ENCODE results near the gene COL4A1. TPM values are rescaled to one million over a fixed set of nuclear protein-coding genes. Genes with fewer than 3 reads are reported as not detected.

Gene COL4A1
- total RNA-seq, 2 experiments from 2014 or later: not detected

DNA sequence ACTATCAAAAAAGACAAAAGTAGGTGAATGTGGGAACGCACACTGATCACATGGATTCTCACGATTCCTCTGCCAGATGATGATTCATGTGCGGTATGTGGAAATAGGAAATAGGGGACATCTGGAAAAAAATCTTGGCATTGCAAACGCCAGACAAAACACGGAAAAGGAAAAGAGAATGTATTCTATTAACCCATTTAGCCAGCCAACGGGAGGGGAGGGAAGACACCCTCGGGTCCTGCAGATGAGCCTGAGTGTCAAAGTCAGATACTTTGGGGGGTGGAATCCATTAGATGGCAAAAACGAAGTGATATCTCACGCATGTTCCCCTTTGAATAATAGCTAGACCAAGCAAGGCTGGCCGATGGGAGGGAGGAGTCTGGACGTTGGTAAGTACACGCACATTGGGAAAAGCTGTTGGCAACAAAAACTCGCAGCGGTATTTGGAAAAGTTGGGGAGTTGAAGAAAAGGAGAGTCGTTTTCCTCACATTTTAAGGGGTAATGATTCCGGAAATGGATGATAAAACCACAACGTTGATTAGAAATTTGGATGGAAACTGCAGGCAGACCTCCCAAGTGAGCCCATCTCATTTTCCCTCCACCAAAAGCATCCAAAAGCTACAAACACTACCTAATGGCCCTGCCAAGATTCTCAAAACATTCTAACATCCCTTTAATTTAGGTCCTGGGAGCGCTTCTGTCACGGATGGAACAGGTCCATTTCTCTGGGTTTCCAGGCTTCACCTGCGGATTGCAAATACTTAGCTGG lies 73.6 kb downstream of the COL4A1 start:
- no peaks in the 10 kb centered on the region for H3K9me3 Mint-ChIP-seq
- H3K36me3 Mint-ChIP-seq: no peaks in the 10 kb centered on the region
- ChIA-PET POLR2A (no interaction called here), CTCF (interaction anchor here (3.1 kb wide), 1 partner anchor 11 kb away, joined by 9 read pairs; no protein-coding TSS in a partner anchor)
- H3K27me3 Mint-ChIP-seq: peaks cover 29% of the 10 kb centered on the region
- DNase-seq: no peak
- H3K4me1 Mint-ChIP-seq (ENCODE audit: low read depth): no peaks in the 10 kb centered on the region
- intact Hi-C loops (cut with micrococcal nuclease): no loop called here
- H3K27ac Mint-ChIP-seq: no peak overlapping the region
- no peak overlapping the region for H3K4me3 Mint-ChIP-seq

DNA sequence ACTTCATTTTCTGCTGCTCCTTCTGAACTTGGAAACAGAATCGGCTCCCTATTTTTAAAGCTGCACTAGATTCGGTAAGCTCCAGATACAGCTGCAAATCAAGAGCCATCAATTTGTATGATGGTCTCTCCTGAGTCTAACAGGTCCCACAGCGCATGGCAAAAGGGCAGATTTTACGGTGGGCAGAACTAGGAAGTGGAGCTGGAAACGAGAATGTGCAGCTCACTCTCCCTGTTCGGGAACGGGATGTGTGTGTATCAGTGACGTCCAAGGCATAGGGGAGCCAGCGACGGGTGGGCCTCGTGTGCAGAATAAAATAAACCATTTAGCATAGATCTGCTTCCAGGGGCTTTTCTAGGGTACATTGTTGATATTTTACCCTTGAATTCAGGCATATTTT lies 74.2 kb downstream of the COL4A1 start:
- Mint-ChIP-seq H3K27me3 (peaks cover 29% of the 10 kb centered on the region), H3K27ac (no peak overlapping the region), H3K9me3 (no peaks in the 10 kb centered on the region), H3K4me3 (no peak overlapping the region), H3K4me1 (ENCODE audit: low read depth) (no peaks in the 10 kb centered on the region), H3K36me3 (no peaks in the 10 kb centered on the region)
- intact Hi-C loops (cut with micrococcal nuclease): no loop called here
- DNase-seq: no peak
- POLR2A ChIA-PET: no interaction called here
- CTCF ChIA-PET: interaction anchor here (3.1 kb wide), 1 partner anchor 10 kb away, joined by 9 read pairs; no protein-coding TSS in a partner anchor

DNA sequence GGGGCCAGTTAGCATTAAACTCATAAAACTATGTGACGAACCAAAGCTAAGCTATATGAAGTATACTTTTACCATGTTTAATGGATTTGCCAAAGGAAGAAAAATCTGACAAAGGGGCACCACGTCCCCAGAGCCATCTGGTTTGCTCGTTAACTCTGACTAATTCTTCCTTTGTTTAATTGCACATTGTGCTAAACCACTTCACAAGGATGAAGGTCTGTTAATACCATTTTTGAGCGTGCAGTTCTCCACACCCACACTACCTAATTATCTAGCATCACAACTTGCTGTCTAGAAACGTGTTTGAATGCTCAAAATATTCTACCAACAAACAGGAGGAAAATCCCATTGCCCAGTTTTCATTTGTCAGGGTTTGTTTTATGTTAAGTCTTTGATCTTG lies 74.8 kb downstream of the COL4A1 start:
- Mint-ChIP-seq H3K4me1 (ENCODE audit: low read depth) (no peaks in the 10 kb centered on the region), H3K4me3 (no peak overlapping the region), H3K27ac (no peak overlapping the region), H3K36me3 (no peaks in the 10 kb centered on the region), H3K9me3 (no peaks in the 10 kb centered on the region), H3K27me3 (peaks cover 27% of the 10 kb centered on the region)
- intact Hi-C loops (cut with micrococcal nuclease): no loop called here
- ChIA-PET CTCF (interaction anchor here (3.1 kb wide), 1 partner anchor 10 kb away, joined by 9 read pairs; no protein-coding TSS in a partner anchor), POLR2A (no interaction called here)
- DNase-seq: no peak

DNA sequence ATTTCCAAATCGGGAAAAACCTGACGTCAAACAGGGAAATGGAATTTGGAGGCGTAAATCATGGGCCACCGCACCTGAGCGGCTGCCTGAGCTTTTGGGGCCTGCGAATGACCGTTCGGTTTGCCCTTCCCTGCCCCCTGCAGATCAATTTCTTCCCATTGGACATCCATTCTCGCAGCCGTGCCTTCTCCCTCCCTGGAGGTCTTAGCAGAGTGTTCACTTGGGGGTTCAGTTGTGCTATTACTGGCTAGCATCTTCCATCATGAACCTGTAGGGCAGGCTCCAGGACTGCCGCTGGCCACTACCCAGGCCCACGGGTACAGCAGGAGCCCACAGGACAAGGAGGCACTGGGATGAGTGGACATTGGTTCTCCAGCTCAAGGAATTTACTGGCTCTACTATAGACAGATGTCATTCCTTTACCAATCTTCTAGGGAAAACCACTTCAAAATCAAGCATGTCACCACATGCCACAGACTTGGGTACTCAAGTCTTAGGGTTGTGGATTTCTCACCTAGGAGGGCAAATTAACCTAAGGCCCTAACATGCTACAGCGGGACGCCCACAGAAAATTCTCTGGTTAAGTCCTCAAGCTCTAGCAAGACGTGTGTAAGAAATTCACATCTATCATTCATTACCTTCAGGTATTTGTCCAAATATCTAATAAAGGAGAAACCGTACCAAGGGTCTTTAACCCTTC lies 75.5 kb downstream of the COL4A1 start:
- POLR2A ChIA-PET: no interaction called here
- H3K27ac Mint-ChIP-seq: no peak overlapping the region
- CTCF ChIA-PET: interaction anchor here (3.1 kb wide), 1 partner anchor 9 kb away, joined by 9 read pairs; no protein-coding TSS in a partner anchor
- intact Hi-C loops (cut with micrococcal nuclease): no loop called here
- peaks cover 23% of the 10 kb centered on the region for H3K27me3 Mint-ChIP-seq
- no peaks in the 10 kb centered on the region for H3K9me3 Mint-ChIP-seq
- no peak for DNase-seq
- no peaks in the 10 kb centered on the region for H3K4me1 Mint-ChIP-seq (ENCODE audit: low read depth)
- H3K4me3 Mint-ChIP-seq: no peak overlapping the region
- no peaks in the 10 kb centered on the region for H3K36me3 Mint-ChIP-seq

DNA sequence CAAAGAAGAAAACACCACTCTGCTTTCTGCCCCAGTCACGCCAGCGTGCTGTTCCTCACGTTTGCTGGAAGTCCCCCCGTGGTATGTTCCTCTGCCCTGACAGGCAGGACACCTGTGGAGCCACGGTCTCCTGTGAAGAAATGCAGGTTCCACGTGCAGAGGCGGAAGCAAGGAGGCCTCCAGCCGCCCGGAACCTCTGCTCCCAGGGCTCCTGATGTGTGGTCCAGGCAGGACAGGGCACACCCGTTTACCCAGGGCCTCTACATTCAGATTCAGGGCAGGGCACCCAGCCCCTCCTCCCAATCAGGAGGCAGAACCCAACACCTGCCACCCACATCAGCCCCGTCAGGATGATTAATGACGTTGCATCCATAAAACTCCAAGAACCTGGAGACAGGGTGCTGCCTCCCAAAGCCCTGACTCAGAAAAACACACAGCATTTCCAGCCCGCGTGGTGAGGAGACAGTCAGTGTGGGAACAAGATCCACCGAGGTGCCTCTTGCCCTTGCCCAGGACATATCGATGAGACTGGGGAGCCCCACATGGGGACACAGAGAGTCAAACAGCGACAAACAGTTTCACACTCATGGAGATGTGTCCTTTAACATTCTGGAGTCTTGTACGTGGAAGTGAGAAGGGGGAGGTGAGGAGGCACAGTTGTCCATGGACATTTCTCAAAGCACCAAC lies 76.2 kb downstream of the COL4A1 start:
- Mint-ChIP-seq H3K4me1 (ENCODE audit: low read depth) (no peaks in the 10 kb centered on the region), H3K9me3 (no peaks in the 10 kb centered on the region)
- CTCF ChIA-PET: interaction anchor here (3.1 kb wide), 1 partner anchor 8 kb away, joined by 9 read pairs; no protein-coding TSS in a partner anchor

DNA sequence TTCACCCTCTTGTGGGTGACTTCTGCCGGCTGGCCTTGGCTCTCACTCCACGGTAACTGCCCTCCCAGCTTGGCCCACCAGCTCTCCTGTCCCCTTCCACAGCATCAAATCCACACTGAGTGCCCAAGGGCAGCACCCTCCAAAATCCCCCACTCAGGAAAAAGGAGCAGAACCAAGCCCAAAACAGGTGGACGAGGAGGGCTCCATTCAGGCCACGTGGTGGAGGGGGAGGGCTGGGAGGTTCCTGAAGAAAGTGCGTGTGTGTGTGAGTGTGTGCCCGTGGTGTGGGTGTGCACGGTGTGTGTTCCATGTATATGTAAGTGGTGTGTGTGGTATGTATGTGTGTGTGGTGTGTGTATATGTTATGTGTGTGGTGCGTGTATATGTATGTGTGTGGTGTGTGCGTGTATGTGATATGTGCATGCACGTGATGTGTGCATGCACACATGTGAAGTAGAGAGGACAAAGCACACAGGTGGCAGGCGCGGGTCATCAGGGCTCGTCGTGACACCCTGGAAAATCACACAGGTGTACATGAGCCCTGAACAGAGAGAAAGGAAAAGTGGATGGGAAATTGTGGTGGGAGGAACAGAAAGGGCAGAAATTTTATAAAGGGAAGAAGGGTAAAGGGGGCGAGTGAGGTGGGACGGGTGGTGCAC lies 76.9 kb downstream of the COL4A1 start:
- no peaks in the 10 kb centered on the region for H3K4me1 Mint-ChIP-seq (ENCODE audit: low read depth)
- ChIA-PET POLR2A (no interaction called here), CTCF (no interaction called here)
- peaks cover 22% of the 10 kb centered on the region for H3K27me3 Mint-ChIP-seq
- no peaks in the 10 kb centered on the region for H3K9me3 Mint-ChIP-seq
- H3K4me3 Mint-ChIP-seq: no peak overlapping the region
- no peaks in the 10 kb centered on the region for H3K36me3 Mint-ChIP-seq
- intact Hi-C loops (cut with micrococcal nuclease): no loop called here
- H3K27ac Mint-ChIP-seq: no peak overlapping the region
- no peak for DNase-seq

More for the DNA sequence above, 76.2 kb downstream of the COL4A1 start:
- no peak overlapping the region for H3K4me3 Mint-ChIP-seq
- DNase-seq: no peak
- H3K36me3 Mint-ChIP-seq: no peaks in the 10 kb centered on the region
- intact Hi-C loops (cut with micrococcal nuclease): no loop called here
- peaks cover 22% of the 10 kb centered on the region for H3K27me3 Mint-ChIP-seq
- POLR2A ChIA-PET: no interaction called here
- H3K27ac Mint-ChIP-seq: no peak overlapping the region

DNA sequence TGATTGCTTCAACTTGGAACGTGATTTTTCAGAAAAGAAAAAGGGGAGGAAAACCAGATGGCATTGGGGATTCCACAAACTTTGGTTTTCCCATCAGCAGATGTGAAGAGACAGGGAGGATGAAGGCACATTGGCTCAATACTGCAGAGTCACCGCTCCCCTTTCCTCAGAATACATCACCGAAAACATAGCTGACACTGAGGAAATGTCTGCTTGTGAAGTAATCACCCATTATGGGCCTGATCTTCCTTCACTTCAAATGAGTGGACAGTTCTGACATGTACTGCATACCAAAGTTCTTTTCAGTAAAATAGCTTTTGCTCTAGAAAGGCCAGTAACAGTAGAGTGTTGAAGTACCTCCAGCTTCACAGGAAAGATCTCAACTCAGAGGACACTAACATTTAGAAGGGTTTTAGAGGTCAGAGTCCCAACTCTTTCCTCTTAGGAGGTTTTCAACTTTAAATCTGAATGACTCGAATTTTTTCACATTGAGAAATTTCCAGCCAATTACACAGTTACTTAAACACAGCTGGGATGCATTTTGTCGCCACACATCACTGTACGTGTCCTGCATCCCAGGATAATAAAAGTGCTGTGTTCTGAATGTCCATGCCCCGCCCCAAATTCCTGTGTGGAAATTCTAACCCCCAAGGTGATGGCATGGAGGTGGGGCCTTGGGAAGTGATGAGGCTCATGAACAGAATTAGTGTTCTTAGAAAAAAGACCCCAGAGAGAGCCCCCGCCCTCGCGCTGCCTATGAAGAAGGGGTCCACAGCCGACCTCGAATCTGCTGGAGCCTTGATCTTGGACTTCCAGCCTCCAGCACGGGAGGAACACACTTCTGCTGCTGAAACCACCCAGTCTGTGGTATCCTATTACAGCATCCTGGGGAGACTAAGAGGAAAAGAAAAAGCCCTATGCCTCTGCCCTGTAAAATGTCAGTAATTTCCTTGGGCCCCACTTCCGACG lies 77.7 kb downstream of the COL4A1 start:
- Mint-ChIP-seq H3K9me3 (no peaks in the 10 kb centered on the region), H3K27ac (no peak overlapping the region), H3K4me3 (no peak overlapping the region), H3K27me3 (peaks cover 20% of the 10 kb centered on the region), H3K4me1 (ENCODE audit: low read depth) (no peaks in the 10 kb centered on the region), H3K36me3 (no peaks in the 10 kb centered on the region)
- ChIA-PET POLR2A (no interaction called here), CTCF (no interaction called here)
- DNase-seq: no peak
- intact Hi-C loops (cut with micrococcal nuclease): no loop called here

DNA sequence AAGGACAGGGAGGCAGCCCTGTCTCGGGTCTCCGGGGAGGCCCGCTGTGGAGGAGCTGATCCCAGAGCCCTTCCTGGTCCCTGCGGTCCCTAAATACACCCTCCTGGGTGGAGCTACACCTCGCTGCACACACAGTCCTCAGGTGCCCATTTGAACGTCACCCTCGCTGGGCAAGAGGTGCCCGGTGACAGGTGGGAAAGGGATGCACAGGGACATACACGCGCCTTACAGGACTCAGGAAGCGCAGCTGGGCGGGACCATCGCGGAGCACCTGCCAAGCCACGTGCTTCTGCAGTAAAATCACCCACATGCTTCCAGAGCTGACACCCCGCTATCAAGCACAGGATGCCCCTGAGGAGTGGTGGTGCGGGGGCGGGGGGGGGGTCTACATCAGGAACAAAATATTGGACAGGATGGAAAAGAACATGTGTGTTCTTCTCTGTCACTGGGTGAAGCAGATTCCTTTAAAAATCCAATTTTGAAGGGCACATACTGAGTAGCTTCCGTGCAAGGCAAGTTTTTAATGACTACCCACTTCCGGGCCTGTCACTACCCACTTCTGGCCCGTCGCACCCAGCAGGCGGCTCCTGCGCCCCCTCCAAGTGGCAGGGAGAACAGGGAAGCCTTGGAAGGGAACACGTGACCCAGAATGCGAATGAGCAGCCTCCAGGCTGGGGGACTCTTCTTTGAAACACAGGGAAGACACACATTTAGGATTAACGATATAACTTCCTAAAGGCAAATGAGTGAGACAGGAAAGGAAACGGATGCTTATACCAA lies 78.9 kb downstream of the COL4A1 start:
- Mint-ChIP-seq H3K9me3 (no peaks in the 10 kb centered on the region), H3K36me3 (no peaks in the 10 kb centered on the region), H3K4me1 (ENCODE audit: low read depth) (no peaks in the 10 kb centered on the region), H3K27ac (no peak overlapping the region), H3K4me3 (no peak overlapping the region), H3K27me3 (peaks cover 19% of the 10 kb centered on the region)
- ChIA-PET POLR2A (no interaction called here), CTCF (no interaction called here)
- intact Hi-C loops (cut with micrococcal nuclease): no loop called here
- DNase-seq: no peak

DNA sequence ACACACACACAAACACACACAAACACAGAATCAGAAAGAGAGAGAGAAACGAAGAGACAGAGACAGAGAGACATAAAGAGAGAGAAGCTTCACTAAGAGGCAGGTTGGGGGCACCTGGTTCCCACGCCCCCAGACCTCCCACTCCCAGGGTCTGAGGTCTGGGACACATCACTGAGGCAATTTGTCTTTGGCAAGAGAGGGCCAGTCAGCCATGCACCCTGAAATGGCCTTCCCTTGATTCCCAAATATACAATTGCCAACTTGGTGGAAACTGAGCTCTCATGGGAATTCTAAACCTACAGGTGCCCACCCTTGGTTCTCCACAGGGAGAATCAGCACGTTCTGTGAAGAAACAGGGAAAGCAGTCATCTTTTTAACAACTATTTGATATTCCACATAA lies 79.5 kb downstream of the COL4A1 start:
- ChIA-PET CTCF (interaction anchor here (0.6 kb wide), 1 partner anchor 11 kb away, joined by 3 read pairs; no protein-coding TSS in a partner anchor), POLR2A (no interaction called here)
- Mint-ChIP-seq H3K27ac (no peak overlapping the region), H3K4me3 (no peak overlapping the region), H3K4me1 (ENCODE audit: low read depth) (no peaks in the 10 kb centered on the region), H3K36me3 (no peaks in the 10 kb centered on the region), H3K9me3 (no peaks in the 10 kb centered on the region), H3K27me3 (peaks cover 14% of the 10 kb centered on the region)
- intact Hi-C loops (cut with micrococcal nuclease): no loop called here
- no peak for DNase-seq

DNA sequence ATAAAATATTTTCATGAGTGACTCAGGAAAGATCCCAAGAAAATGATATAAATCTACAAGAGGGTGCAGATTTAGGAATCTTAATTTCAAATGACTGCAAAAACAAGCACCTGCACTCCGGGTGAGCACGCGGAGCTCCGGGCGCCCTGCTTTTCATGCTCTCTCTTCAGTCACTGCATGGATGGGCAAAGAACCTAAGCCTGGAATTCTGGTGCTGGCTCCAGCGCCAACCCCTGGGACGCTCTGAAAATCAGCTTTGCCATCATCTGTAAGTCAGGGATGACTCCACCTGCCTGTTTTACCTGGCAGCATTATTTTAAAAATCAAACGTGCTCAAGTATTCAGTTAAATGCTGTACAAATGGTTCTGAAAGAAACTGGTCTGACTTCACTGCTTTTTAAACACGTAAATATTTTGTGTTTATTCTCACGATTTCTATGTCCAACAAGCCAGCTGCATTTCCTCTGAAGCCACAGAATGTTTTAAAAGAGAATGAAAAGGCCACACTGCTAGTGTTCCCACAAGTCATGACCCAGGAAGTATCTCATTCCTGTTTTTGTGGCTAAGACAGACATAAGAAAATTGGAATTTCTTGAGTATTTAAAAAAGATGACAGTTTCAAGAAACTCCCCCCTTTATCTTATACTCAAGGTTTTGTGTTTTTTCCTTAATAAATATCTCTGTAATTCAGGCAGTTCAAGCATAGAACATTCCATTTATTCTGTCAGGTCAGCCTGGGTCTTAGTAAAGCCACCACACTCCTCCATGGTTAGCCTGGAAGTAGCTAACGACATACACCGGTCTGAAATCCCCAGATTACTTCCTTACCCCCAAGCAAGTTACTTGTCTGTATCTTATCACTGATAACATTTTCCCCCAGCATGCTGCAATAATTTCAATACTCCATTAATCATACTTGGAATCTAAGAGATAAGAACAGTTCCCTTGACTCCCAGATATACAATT lies 81.1 kb downstream of the COL4A1 start:
- Mint-ChIP-seq H3K4me1 (ENCODE audit: low read depth) (no peaks in the 10 kb centered on the region), H3K4me3 (no peak overlapping the region), H3K36me3 (no peaks in the 10 kb centered on the region), H3K9me3 (no peaks in the 10 kb centered on the region), H3K27me3 (peaks cover 17% of the 10 kb centered on the region), H3K27ac (no peak overlapping the region)
- intact Hi-C loops (cut with micrococcal nuclease): no loop called here
- no peak for DNase-seq
- ChIA-PET POLR2A (no interaction called here), CTCF (interaction anchor here (0.9 to 1.5 kb wide), 2 partner anchors 185 to 186 kb away, joined by 3 read pairs; no protein-coding TSS in a partner anchor)
